ENCODE measurements around the gene CSTF1.

GRCh38 chr20:56345911-56346310, 46.5 kb upstream of the CSTF1 start:
- TF ChIP-seq CTCF (IDR thresholded peaks at IDR 0.05) (no peak), POLR2A (IDR thresholded peaks at IDR 0.05) (no peak)

Measured in transverse colon (tissue), 3 donors.